SJSA1 (cell line): ENCODE data around the gene NUCB2. TPM values are rescaled to one million over a fixed set of nuclear protein-coding genes. Genes with fewer than 3 reads are reported as not detected.

ENCODE experiments used
- DNase-seq, 2 experiments: peaks; one replicate each; pipeline ENCODE4 v3.0.0-alpha.2; 2015 to 2020; ENCODE audit warnings: low spot score in 2 of 2, low read depth in 1 of 2
- H3K27ac ChIP-seq: fragments of 250-450 bp; sonication (Bioruptor Pico); 2 replicates; pipeline ENCODE4 v1.5.1; 2020; ENCODE audit warnings: mild to moderate bottlenecking, moderate library complexity
- H3K27me3 ChIP-seq: fragments of 250-450 bp; sonication (Bioruptor Pico); replicated peaks from 2 replicates; pipeline ENCODE4 v1.5.1; 2020; ENCODE audit warnings: mild to moderate bottlenecking, moderate library complexity
- H3K36me3 ChIP-seq: fragments of 250-450 bp; sonication (Bioruptor Pico); 2 replicates; pipeline ENCODE4 v1.5.1; 2020; ENCODE audit warnings: mild to moderate bottlenecking
- H3K4me1 ChIP-seq: fragments of 250-450 bp; sonication (Bioruptor Pico); replicated peaks from 2 replicates; pipeline ENCODE4 v1.6.1; 2021; ENCODE audit warnings: mild to moderate bottlenecking
- H3K4me3 ChIP-seq: fragments of 250-450 bp; sonication (Bioruptor Pico); 2 replicates; pipeline ENCODE4 v1.5.1; 2020; ENCODE audit warnings: mild to moderate bottlenecking
- H3K9me3 ChIP-seq: fragments of 250-450 bp; sonication (Bioruptor Pico); replicated peaks from 2 replicates; pipeline ENCODE4 v1.5.1; 2020; ENCODE audit warnings: mild to moderate bottlenecking
- total RNA-seq: library from RNA; depleted of rRNA; stranded (reverse); fragments of >200 nt; shearing (Covaris generic); gene quantifications from 2 replicates; pipeline ENCODE4 v1.2.3, GENCODE V29; 2014

NUCB2 gene
- total RNA-seq, 1 experiment from 2014 or later = 129 TPM

- H3K36me3 ChIP-seq = peaks cover 7% of the 10 kb centered on the region; the same call in 1 of the 2 replicates
- no peaks in the 10 kb centered on the region for H3K27me3 ChIP-seq
- H3K27ac ChIP-seq = no peak overlapping the region
- H3K9me3 ChIP-seq = no peaks in the 10 kb centered on the region
- no peaks in the 10 kb centered on the region for H3K4me1 ChIP-seq
- H3K4me3 ChIP-seq = no peak overlapping the region
- no peak for DNase-seq
These were observed 52.4 kb downstream of the NUCB2 start for GRCh38 chr11:17328871-17329494.

- no peak overlapping the region for H3K4me3 ChIP-seq
- peaks cover 7% of the 10 kb centered on the region; the same call in 1 of the 2 replicates for H3K36me3 ChIP-seq
- no peak for DNase-seq
- H3K9me3 ChIP-seq = no peaks in the 10 kb centered on the region
- no peaks in the 10 kb centered on the region for H3K27me3 ChIP-seq
- no peaks in the 10 kb centered on the region for H3K4me1 ChIP-seq
- H3K27ac ChIP-seq = no peak overlapping the region
These were observed 55.1 kb downstream of the NUCB2 start for GRCh38 chr11:17331669-17332068.

GRCh38 chr11:17333799-17334586 is 57.5 kb downstream of the NUCB2 start:
- Histone ChIP-seq H3K4me3 (no peak overlapping the region), H3K36me3 (peaks cover 7% of the 10 kb centered on the region; the same call in 1 of the 2 replicates), H3K9me3 (no peaks in the 10 kb centered on the region), H3K4me1 (no peaks in the 10 kb centered on the region), H3K27ac (no peak overlapping the region), H3K27me3 (no peaks in the 10 kb centered on the region)
- no peak for DNase-seq

GRCh38 chr11:17343257-17343656 is 66.7 kb downstream of the NUCB2 start:
- H3K27ac ChIP-seq = no peak overlapping the region
- no peaks in the 10 kb centered on the region for H3K36me3 ChIP-seq
- H3K4me1 ChIP-seq = no peaks in the 10 kb centered on the region
- no peaks in the 10 kb centered on the region for H3K9me3 ChIP-seq
- no peak for DNase-seq
- H3K27me3 ChIP-seq = no peaks in the 10 kb centered on the region
- no peak overlapping the region for H3K4me3 ChIP-seq

- H3K9me3 ChIP-seq = no peaks in the 10 kb centered on the region
- H3K27ac ChIP-seq = no peak overlapping the region
- H3K27me3 ChIP-seq = no peaks in the 10 kb centered on the region
- H3K36me3 ChIP-seq = no peaks in the 10 kb centered on the region
- no peak overlapping the region for H3K4me3 ChIP-seq
- DNase-seq = no peak
- no peaks in the 10 kb centered on the region for H3K4me1 ChIP-seq
These were observed 67.4 kb downstream of the NUCB2 start for GRCh38 chr11:17343907-17344306.

GRCh38 chr11:17347676-17348075 is 71.1 kb downstream of the NUCB2 start:
- Histone ChIP-seq H3K27ac (no peak overlapping the region), H3K36me3 (no peaks in the 10 kb centered on the region), H3K27me3 (peaks cover 16% of the 10 kb centered on the region), H3K4me3 (no peak overlapping the region), H3K9me3 (no peaks in the 10 kb centered on the region), H3K4me1 (peaks cover 13% of the 10 kb centered on the region)
- no peak for DNase-seq

- no peak for DNase-seq
- peaks cover 24% of the 10 kb centered on the region for H3K4me1 ChIP-seq
- H3K27ac ChIP-seq = no peak overlapping the region
- H3K4me3 ChIP-seq = no peak overlapping the region
- H3K36me3 ChIP-seq = no peaks in the 10 kb centered on the region
- no peaks in the 10 kb centered on the region for H3K9me3 ChIP-seq
- peaks cover 24% of the 10 kb centered on the region for H3K27me3 ChIP-seq
These were observed 74.1 kb downstream of the NUCB2 start for GRCh38 chr11:17350455-17351171.

GRCh38 chr11:17351172-17351509 is 74.6 kb downstream of the NUCB2 start:
- H3K36me3 ChIP-seq = no peaks in the 10 kb centered on the region
- H3K27me3 ChIP-seq = peaks cover 24% of the 10 kb centered on the region
- DNase-seq = no peak
- no peak overlapping the region for H3K27ac ChIP-seq
- no peak overlapping the region; the same call in 1 of the 2 replicates for H3K4me3 ChIP-seq
- H3K9me3 ChIP-seq = no peaks in the 10 kb centered on the region
- H3K4me1 ChIP-seq = peaks cover 24% of the 10 kb centered on the region

- Histone ChIP-seq H3K4me1 (peaks cover 24% of the 10 kb centered on the region), H3K9me3 (no peaks in the 10 kb centered on the region), H3K4me3 (peak within 1 kb of the TSS; percentile 51), H3K27ac (no peak within 1 kb of the TSS), H3K27me3 (peaks cover 24% of the 10 kb centered on the region), H3K36me3 (no peaks in the 10 kb centered on the region)
- DNase-seq = peak in 1 of 2 experiments; percentile 32
These were observed 75.1 kb downstream of the NUCB2 start, which contains the start of gene NCR3LG1 for GRCh38 chr11:17351510-17352176. NCR3LG1 (plus strand) TSS chr11:17351800; CDS start chr11:17351970, 170 bp downstream.

GRCh38 chr11:17352950-17353820 is 76.6 kb downstream of the NUCB2 start:
- H3K4me3 ChIP-seq = peak overlapping the region; percentile 51
- no peaks in the 10 kb centered on the region for H3K36me3 ChIP-seq
- H3K27me3 ChIP-seq = peaks cover 24% of the 10 kb centered on the region
- H3K27ac ChIP-seq = peak overlapping the region; percentile 36; the same call in 1 of the 2 replicates
- peak; percentile 80 to 82 for DNase-seq
- H3K9me3 ChIP-seq = no peaks in the 10 kb centered on the region
- H3K4me1 ChIP-seq = peaks cover 24% of the 10 kb centered on the region

GRCh38 chr11:17353821-17354600 is 77.5 kb downstream of the NUCB2 start:
- H3K27me3 ChIP-seq = peaks cover 24% of the 10 kb centered on the region

GRCh38 chr11:17354601-17354991 is 78.1 kb downstream of the NUCB2 start:
- peak; percentile 68 to 70 for DNase-seq
- H3K27me3 ChIP-seq = peaks cover 24% of the 10 kb centered on the region
- no peaks in the 10 kb centered on the region for H3K9me3 ChIP-seq
- no peak overlapping the region for H3K4me3 ChIP-seq
- no peak overlapping the region for H3K27ac ChIP-seq
- peaks cover 24% of the 10 kb centered on the region for H3K4me1 ChIP-seq
- no peaks in the 10 kb centered on the region for H3K36me3 ChIP-seq

More at GRCh38 chr11:17353821-17354600, 77.5 kb downstream of the NUCB2 start:
- peak in 1 of 2 experiments; percentile 72 for DNase-seq
- H3K9me3 ChIP-seq = no peaks in the 10 kb centered on the region
- H3K27ac ChIP-seq = no peak overlapping the region
- peak overlapping the region; percentile 51 for H3K4me3 ChIP-seq
- peaks cover 24% of the 10 kb centered on the region for H3K4me1 ChIP-seq
- H3K36me3 ChIP-seq = no peaks in the 10 kb centered on the region
